Astrocyte of the hippocampus (primary cell): ENCODE data around the gene LGMN.

Source experiments
- DNase-seq: peaks from one replicate; pipeline ENCODE4 v3.0.0; 2011; ENCODE audit warnings: low read depth, low spot score

The LGMN gene

DNA sequence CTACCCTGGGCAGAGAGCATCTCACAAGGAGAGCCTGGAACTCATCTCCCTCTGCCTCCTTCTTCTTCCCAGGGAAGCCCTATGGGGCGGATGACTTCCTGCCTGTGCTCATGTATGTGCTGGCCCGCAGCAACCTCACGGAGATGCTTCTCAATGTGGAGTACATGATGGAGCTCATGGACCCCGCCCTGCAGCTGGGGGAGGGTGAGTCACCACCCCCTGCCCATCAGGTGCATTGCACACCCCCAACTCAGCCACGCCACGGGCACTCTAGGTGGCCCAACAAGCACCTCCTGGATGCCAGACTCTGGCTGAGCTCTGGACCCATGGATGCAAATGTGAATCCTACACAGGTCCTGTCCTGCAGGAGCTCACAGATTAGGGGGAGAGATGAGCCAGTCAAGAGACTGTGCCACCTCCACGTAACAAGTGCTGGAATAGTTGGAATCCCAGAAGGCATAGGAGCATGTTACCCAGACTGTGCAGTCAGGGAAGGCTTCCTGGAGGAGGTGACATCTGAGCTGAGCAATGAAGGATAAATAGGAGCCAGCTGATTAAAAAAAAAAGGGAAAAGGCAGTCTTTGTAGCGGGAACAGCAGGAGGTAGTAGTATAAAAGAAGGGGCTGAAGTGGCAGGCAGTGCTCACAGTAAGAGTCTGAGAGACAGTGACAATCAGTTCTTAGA, 71.9 kb downstream of the LGMN start:
- DNase-seq, result no peak

DNA sequence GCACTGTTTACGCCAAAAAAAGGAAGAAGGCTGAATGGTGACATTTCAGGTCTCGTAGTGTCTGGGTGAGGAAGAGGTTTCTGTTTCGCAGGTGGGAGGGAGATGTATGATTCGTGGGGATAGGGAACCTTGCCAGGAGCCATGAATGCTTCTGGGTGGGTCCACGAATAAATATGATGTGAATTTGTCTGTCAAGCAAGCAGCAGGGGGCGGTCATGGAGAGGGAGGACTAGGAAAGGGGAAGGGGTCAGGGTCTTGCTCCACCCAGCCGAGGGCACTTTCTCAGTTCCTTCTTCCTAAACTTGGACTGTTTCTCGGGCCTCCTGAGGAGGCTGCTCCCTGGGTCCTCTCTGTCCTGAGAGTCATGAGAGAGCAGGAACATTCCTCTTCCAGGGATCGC, 72.5 kb downstream of the LGMN start:
- DNase-seq, result no peak

DNA sequence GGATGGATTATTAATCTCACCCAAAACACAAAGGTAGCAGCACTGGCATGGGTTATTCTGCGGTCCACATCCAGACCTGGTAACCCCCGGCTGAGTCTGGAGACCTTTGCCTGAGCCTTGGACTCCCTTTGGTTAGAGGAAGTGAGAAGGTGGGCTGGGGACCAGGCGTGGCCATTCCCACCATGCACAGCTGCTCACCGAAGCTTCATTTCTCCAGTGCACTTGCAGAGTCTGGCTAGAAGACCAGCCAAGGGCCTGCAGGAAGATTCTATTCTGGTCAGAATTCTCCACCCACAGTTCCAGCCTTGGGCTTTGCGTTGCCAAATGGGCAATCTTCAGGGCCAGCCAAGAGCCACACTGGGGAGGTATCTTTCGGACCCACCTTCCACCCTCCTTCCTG, 73.0 kb downstream of the LGMN start:
- no peak for DNase-seq

DNA sequence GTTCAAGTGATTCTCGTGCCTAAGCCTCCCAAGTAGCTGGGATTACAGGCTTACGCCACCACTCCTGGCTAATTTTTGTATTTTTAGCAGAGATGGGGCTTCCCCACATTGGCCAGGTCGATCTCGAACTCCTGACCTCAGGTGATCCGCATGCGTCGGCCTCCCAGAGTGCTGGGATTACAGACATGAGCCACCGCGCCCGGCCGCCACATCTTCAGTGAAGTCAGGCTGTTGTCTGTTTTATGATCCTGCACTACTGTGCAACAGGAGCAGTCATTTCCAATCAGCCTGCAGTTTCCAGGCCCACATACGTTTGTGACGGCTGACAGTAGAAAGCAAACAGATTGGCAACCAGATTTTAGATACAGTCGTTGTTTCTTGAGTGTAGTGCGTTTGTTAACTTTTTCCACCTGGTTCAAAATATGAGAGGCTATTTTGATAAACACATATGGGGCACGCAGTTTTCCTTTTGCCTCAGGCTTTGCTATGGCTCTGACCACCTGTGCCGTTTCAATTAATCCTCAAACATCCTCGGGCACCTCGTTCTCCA, 74.8 kb downstream of the LGMN start:
- no peak for DNase-seq

DNA sequence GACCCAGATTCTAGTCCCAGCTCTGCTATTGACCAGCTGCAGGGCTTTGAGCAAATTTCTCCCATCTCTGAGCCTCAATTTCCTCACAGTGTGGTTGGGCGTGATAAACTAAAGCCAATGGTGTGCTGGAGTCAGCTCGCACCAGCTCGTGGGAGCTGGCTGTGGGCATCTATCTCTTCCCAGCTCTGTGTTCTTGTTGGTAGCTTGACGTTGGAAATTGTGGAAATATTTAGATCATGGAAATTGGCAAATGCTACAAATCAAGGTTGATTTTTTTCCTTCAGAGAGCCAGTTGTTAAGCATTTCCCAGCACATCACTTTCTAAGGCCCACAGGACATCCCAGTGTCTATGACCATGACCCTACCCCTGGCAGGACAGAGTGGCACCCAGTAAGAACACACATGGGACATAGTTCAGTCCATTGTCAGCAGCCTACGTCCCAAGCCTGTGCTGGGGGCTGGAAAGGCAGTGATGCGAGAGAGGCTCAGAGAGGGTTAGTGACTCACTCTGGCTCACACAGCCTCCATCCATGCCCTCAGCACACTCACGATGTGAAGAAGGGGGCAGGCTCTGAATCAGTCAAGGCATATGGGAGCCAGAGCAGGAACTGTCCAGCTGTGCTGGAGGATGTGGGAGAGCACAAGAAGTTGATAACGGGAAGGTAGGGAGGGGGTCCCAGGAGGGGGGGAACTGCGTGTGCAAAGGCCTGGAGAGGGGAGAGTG, 77.6 kb downstream of the LGMN start:
- DNase-seq, result no peak

DNA sequence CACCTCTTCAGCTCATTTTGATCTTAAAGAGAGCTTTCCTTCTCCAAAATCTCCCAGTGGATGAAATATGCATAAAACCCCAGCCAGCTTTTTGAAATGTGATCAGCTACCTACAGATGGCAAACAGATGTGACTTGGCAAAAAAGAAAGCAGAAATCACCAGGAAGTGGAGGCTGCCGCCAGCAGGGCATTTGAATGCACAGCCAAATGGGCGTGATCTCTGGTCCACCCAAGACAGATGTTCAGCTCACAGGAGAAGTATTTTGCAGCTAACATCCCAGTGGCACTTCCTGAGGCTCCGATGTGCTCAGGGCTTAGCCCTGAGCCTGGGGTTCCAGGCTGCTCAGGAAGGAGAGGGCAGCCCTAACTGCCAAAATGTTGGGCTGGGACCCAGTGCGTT, 78.3 kb downstream of the LGMN start:
- no peak for DNase-seq

DNA sequence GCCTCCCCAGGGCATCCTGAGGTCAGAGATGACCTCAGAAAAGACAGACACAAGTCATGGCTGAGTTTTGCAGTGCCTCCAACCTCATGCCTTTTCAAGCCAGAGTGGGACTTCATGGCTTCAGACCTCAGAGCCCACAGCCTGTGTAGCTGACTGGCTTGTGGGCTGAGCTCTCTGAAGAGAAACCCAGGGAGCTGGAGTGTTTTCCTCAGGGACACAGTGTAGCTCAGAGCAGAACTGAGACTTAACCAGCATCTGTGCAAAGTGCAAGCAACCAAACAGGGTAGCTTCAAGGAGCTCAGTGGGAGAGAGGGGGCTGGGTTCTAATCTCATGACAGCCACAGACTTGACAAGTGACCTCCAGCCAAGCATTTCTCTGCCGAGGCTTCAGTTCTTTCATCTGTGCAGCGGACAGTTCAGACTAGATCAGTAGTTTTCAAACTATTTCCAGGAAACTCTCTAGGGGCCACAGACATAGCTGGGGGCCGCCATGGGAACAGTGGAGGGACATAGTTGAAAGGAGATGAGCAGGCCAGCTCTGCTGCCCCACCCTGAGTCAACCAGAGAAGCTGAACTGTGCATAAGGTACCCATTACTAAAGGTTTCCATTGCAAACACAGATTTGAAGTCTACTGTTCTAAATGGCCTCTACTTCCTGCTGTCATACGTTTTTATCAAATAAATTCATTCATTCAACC, 80.0 kb downstream of the LGMN start:
- no peak for DNase-seq

DNA sequence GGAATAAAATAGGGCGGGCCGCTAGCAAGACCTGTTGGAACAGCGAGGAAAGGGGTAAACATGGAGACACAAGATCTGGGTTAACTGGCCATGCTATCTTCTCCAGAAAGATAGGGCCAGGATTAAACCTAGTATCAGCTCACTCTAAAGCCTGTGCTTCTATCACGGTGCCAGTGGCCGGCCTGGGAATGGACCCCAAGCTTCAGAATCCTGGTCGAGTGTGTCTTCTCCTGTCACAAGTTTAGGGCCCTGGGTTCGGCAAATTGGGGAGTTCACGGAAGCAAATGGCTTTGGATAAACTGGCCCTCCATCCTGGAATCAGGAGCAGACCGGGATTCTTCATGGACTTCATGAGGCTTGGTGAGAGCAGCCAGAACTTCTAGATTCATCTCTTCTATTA, 82.2 kb downstream of the LGMN start:
- no peak for DNase-seq

DNA sequence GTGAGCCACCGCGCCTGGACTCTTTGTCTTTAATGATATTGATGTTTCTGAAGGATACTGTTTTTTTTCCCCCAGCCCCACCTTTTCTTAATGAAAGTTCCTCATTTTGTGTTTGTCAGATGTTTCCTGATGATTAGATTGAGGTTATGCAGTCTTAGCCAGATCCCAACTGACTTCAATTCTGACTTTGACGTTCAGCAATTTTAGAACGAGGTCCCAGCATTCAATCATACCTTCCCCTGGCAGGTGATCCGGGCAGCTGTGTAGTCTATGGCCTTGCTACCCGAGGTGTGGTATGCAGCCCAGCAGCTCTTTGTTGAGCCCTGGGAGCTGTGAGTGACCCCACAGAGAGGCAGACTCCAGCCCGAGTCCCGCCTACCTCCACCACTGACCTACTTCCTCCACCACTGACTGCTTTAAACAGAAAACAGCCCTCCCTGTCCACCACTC, 82.7 kb downstream of the LGMN start:
- DNase-seq, result no peak

DNA sequence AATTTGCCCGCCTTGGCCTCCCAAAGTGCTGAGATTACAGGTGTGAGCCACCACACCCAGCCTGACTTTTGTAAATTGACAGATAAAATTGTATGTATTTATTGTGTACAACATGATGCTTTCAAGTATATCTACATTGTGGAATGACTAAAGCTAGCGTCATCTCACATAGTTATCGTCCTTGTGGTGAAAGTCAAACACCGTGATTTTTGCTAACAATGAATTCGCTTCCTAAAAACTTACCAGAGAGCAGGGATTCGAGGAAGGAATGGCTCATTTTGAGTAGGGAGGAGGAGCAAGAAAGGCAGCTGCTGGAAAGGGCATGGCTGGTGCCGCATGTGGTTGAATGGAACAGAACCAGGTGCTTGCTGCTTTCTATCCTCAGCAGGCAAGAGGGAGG, 85.4 kb downstream of the LGMN start:
- peak; percentile 31 for DNase-seq

DNA sequence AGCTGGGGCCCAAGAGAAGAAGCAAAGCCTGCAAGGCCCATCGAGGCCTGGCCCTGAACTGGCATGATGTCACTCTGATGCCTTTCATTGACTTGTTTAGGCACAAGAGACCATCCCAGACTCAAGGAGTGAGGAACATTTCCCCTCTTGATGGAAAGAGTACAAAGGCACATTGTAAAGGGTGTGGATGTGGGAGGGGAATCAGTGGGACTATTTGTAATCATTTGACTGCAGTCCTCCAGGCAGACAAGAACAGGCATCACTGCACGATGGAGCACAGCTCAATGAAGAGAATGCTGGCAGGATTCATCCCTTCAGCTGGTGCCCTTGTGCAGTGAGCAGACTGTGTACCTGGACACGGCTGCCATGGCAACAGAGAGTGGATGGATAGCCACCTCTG, 87.9 kb downstream of the LGMN start:
- DNase-seq, result no peak

DNA sequence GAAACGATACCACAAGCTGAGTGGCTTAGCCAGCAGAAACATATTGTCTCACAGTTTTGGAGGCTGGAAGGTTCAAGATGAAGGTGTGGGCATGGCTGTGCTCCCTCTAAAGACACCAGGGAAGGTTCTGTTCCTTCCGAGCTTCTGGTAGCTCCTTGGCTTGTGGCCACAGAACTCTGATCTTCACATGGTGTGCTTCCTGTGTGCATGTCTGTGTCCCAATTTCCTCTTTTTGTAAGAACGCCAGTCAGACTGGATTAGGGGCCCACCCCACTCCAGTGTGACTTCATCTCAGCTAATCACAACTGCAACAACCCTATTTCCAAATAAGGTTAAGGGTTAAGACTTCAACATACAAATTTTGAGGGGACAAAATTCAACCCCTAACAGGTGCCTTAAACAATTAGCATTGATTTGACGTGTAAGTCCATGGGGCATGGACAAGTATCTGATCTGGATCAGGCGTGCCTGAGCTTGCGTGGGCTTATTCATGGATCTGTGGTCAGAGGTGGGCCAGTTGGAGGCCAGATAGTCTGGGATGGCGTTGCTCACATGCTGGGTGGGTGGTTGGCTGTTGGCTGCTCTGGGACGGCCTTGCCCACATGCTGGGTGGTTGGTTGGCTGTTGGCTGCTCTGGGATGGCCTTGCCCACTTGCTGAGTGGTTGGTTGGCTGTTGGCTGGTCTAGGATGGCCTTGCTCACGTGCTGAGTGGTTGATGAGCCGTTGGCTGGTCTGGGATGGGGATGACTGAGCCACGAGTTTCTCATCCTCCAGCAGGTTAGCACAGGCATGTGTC, 88.5 kb downstream of the LGMN start:
- DNase-seq, result no peak

DNA sequence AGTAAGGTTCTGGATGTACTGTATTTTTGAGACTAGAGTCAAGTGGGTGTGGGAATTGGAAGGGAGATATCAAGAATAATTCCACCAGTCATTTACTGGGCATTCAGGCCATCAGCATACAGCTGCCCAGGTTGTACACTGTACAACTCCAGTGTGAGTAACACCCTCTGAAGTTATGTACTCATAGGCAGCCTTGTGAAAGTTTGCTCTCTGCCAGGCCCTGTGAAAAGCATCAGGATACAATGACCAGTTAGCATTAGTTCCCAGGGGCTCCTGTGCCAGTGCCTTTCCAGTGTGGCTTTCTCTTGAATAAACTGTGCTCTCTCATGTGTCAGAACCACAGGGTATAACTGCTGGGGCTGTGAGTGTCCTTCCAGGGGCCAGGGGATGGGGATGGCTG, 89.7 kb downstream of the LGMN start:
- no peak for DNase-seq

DNA sequence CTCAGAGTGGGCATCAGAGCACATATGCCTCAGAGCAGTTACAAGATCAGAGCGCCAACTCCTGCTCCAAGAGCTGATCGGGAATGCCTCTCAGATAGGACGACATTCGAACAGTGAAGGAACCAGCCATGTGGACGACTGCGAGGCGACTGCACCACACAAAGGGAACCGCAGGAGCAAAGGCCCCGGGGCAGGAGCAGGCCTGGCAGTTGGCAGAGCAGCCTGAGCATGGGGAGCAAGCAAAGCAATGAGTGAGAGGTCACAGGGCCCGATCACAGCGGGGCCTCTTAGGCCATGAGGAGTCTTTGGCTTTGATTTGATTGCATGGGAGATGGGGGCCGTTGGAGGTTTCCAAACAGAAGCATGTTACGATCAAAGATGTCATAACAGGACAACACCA, 90.3 kb downstream of the LGMN start:
- DNase-seq, result no peak

DNA sequence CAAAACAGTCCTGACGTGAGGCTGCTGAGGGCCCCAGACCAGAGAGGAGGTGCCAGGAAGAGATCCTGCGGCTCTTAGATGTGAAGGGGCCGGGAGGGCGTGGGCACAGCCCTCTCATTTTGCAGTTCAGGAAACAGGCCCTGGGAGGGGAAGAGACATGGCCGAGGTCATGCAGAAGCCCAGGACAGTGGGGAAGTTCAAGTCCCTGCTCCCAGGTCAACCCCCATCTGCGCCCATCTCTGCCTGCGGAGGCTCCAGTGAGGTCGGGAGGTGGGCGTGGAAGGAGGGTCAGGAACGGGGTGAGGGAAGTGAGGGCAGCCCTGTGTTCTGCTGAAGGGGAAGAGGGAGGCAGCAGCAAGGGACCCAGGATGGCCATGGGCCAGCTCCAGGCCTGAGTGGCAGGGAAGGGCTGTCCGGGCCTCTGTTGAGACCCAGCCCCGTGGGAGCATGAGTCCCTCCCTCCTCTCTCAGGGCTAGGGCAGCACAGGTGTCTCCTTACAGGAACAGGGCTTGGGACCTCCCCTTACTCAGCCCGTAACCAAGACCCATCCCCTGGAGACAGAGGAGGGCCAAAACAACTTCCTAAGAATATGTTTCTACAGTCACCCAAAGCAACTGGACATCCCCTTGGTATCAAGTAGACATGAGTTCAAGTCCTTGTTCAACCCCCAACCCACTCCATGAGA, 90.8 kb downstream of the LGMN start:
- DNase-seq, result no peak

DNA sequence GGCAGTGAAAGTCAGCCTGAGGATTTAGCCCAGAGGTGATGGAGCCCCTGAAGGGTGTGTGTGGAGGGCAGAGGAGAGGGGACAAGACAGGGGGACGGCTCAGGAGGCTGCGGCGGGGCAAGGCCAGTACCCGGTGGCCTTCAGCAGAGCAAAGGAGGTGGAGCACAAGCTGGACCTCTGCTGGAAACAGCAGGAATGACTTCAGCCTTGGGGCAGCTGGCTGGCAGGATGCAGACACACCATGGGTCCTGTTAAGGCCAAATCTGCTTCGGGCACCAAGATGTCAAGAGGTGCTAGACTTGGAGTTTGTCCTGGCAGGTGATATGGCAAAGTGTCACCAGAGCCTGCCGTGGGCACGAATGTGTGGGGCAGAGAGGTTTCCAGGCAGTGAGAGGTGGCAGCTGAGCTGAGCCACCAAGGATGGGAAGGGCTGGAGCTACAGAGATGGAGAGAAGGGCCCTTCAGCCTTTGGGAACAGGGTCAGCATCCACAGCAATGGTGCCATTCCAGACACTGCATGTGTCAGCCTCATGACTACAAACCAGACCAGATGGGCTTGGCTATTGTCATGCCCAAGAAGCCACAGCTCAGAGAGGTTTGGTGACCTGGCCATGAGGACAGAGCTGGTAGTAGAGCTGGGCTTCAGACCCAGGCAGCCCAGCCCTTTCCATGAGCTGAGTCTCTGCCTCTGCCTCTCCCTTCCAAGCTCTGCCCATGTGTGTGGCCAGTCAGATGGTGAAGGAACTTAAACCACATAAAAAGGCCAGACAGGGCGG, 91.9 kb downstream of the LGMN start:
- no peak for DNase-seq

DNA sequence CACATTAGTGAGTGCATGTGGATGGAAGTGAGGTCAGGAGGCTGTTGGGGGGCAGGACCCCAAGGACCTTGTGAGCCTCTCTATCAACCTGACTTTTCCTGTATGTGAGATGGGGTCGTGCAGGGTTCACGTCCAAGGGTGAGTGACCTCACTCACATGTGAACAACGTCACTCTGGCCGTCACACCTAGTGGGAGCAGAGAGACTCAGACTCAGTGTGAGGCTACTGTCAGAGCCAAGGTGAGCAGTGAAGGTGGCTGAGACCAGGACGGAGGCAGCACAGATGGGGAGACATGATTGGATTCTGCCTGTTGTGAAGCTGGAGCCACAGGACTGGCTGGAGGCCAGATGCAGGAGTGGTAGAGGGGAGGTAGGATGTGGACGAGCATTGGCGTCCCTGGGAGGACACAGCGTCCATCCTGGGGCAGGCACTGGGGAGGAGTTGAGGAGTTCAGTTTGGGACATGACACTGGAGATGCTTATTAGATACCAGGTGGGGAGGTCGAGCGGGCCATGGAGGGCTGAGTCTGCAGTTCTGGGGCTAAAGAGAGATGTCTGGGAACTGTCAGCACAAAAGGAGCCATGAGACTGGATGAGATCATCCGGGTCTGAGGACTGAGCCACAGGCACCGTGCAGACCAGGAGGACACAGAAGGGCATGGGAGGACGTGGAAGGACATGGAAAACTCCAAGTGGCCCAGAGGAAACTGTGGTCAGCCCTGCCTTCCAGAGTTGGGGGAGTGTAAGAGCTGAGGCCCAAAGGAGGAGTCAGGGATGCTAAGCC, 92.8 kb downstream of the LGMN start:
- no peak for DNase-seq

DNA sequence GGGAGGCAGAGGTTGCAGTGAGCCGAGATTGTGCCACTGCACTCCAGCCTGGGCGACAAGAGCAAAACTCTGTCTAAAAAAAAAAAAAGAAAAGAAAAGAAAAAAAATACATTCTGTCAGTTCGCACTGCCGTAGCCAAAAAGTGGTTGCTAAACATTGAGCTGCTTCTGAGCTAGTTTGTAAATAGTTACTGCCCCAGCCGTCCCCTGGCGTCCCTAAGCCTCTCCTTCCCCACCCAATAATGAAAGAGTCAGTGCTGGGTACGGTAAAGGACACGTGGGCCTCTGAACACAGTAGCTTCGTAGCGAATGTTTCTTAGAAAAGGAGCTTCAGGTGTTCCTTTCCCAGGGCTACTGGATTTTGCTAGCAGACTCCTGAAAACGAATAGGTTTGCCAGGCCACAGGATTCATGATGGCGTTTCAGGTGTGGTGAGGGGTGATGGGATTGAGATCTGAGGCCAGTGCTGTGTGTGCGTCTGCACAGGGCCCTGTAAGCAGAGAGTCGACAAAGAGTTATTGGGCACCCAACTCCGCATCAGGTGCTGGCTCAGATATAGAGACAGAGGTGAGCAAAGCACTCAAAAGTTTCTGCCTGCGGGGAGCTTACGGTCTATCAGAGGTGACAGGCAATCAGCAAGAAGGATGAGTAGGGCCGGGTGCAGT, 94.1 kb downstream of the LGMN start:
- no peak for DNase-seq
